Measurements from ENCODE around the gene CNTNAP5.

DNA sequence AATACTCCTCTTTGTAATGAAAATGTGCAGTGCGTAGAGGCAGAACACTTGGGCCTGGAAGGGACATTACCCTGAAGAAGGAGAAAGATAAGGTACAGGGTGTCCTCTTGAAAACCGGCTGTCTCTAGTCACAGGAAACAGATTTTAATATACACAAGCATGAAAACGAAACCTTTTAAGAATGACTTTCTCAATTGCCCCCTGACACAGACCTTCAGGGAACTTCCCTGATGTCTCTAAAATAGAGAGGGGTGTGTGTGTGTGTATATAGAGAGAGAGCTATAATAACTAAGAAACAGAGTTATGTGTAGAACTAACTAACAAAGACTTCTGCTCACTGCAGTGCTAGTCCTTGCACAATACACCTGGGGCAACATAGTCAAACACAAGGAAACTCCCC, 780.0 kb downstream of the CNTNAP5 start:
- TF ChIP-seq, protein P1, sequence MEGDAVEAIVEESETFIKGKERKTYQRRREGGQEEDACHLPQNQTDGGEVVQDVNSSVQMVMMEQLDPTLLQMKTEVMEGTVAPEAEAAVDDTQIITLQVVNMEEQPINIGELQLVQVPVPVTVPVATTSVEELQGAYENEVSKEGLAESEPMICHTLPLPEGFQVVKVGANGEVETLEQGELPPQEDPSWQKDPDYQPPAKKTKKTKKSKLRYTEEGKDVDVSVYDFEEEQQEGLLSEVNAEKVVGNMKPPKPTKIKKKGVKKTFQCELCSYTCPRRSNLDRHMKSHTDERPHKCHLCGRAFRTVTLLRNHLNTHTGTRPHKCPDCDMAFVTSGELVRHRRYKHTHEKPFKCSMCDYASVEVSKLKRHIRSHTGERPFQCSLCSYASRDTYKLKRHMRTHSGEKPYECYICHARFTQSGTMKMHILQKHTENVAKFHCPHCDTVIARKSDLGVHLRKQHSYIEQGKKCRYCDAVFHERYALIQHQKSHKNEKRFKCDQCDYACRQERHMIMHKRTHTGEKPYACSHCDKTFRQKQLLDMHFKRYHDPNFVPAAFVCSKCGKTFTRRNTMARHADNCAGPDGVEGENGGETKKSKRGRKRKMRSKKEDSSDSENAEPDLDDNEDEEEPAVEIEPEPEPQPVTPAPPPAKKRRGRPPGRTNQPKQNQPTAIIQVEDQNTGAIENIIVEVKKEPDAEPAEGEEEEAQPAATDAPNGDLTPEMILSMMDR (conservative IDR thresholded peaks at IDR 0.05; ENCODE audit: low read length) = no peak
- no peak for TF ChIP-seq EZH2phosphoT487 (IDR thresholded peaks at IDR 0.05; ENCODE audit: borderline replicate concordance)
